RCC 7860 (cell line): ENCODE results near the gene GABRG3.
"Not testable (repeated sequence)": the region's sequence is repeated elsewhere in the genome, so short reads cannot be mapped to it uniquely, and the experiment has no call there.

Source experiments
- DNase-seq: peaks from one replicate; pipeline ENCODE4 v3.0.0-alpha.2; 2015; ENCODE audit warnings: low spot score
- FAIRE-seq: peaks from 2 replicates; lab custom pipeline; 2012; peaks lifted over from hg19 to GRCh38; lab: Jason Lieb, UNC

Gene GABRG3

DNA sequence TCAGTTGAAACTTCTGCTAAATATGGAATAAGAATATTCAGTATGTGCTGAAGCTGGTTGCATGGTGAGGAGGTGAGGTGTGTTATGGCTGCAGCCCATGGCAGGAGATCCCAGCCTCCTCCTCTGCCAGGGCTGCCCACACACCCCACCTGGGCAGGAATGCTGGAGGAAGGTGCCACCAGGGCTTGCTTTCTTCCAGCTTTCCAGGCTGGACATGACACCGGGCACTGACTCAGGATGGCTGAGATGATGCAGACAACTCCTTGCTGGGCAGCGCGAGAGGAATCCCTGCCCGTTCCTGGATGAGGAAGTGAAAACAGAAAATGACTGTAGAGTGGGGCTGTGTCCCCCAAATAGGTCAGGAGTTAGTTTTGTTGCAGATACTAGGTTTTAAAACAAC lies 14.1 kb downstream of the GABRG3 start:
- FAIRE-seq (no peak), DNase-seq (no peak)

GRCh38 chr15:26996250-26996649 lies 25.3 kb downstream of the GABRG3 start:
- no peak for DNase-seq
- FAIRE-seq, result no peak

- not testable (repeated sequence) for FAIRE-seq, DNase-seq
Observed at GRCh38 chr15:27003003-27003402, 32.0 kb downstream of the GABRG3 start.

- DNase-seq, result not testable (repeated sequence)
Observed at GRCh38 chr15:27004226-27004625, 33.2 kb downstream of the GABRG3 start.

GRCh38 chr15:27017168-27017809 lies 46.3 kb downstream of the GABRG3 start:
- FAIRE-seq (no peak), DNase-seq (peak; percentile 53)

More at GRCh38 chr15:27004226-27004625, 33.2 kb downstream of the GABRG3 start:
- not testable (repeated sequence) for FAIRE-seq

- DNase-seq (no peak), FAIRE-seq (no peak)
Observed at GRCh38 chr15:27019687-27020086, 48.7 kb downstream of the GABRG3 start.

GRCh38 chr15:27025481-27025966 lies 54.5 kb downstream of the GABRG3 start:
- FAIRE-seq (no peak), DNase-seq (no peak)

GRCh38 chr15:27027229-27027628 lies 56.2 kb downstream of the GABRG3 start:
- DNase-seq (no peak), FAIRE-seq (no peak)

DNA sequence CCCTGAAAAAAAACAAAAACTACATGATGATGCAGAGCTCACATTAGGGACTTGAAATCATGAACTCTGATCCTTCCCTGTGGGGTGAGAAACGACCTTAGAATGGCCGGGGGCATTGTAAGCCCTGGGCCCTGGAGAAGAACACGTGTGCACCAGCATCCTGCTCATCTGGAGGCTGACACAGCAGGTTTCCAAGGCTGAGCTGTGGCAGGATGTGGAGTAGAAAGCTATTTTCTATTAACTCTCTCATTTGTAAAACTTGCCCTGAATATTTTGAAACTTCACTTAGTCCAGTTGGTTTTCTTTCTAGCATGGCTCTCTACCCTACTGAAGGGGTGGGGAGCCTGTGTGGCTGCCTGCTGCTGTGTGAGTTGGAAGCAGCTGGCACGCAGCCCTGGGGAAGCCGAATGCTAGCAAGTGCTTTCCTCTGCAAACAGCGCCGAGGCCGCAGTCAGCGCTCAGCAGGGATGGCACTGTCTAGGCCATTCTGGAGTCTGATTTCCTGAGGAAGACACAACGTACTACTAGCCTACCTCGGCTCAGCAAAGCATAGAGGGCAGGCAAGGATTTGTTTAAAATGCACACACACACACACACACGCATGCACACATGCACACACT lies 58.0 kb downstream of the GABRG3 start:
- DNase-seq, result no peak
- FAIRE-seq, result no peak

DNA sequence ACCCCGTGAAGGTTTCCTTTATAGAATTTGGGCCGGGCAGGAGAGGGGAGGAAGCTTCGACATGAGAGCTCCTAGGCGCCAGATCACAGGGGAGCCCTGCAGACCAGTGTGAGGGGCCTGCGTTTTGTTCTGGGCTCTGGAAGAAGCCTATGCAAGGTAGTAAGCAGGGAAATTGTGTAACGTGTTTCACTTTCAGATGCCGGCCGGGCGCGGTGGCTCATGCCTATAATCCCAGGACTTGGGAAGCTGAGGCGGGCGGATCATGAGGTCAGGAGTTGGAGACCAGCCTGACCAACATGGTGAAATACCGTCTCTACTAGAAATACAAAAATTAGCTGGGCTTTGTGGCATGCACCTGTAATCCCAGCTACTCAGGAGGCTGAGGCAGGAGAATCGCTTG lies 65.2 kb downstream of the GABRG3 start:
- no peak for DNase-seq

DNA sequence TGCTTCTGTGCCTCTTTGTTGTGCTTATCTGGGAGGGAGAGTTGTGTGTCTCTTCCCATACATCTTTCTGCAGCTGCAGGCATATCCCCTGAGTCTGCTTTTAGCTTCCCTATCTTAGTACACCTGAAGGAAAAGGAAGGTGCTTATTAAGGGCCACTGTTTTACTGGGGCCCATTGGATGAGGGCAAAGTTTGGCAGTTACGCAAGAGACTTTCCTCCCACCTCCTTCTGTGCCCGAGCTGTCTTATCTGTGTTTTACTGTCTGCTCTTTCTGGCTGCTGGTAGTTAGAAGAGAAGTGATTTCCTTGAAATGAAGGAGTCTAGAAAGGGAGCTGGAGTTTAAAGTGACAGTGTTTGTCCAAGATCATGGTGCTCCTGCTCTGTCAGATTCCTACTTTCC lies 66.5 kb downstream of the GABRG3 start:
- DNase-seq (no peak), FAIRE-seq (no peak)

More for the DNA sequence above, 65.2 kb downstream of the GABRG3 start:
- no peak for FAIRE-seq

- no peak for FAIRE-seq
- no peak for DNase-seq
Observed at GRCh38 chr15:27039152-27039551, 68.2 kb downstream of the GABRG3 start.

GRCh38 chr15:27042230-27042629 lies 71.2 kb downstream of the GABRG3 start:
- no peak for FAIRE-seq
- DNase-seq, result no peak

GRCh38 chr15:27042646-27043045 lies 71.7 kb downstream of the GABRG3 start:
- FAIRE-seq (no peak), DNase-seq (no peak)

DNA sequence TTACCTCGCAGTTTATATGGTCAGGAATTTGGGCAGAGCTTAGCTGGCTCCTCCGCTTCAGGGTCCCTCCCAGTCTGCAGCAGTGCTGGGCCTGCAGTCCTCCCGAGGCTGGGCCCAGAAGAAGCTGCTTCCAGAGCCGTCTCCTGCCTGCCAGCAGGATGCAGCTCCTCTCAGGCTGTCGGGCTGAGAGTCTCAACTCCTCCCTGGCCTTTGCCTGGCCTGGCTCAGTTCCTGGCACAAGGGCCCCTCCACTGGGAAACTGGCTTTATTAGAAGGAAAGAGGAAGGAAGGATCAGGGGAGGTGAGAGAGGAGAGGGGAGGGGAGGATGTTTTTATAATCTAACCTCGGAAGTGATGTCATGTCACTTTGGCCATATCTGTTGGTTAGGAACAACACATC lies 72.8 kb downstream of the GABRG3 start:
- FAIRE-seq (no peak), DNase-seq (no peak)

GRCh38 chr15:27045796-27046195 lies 74.8 kb downstream of the GABRG3 start:
- FAIRE-seq (no peak), DNase-seq (no peak)

DNA sequence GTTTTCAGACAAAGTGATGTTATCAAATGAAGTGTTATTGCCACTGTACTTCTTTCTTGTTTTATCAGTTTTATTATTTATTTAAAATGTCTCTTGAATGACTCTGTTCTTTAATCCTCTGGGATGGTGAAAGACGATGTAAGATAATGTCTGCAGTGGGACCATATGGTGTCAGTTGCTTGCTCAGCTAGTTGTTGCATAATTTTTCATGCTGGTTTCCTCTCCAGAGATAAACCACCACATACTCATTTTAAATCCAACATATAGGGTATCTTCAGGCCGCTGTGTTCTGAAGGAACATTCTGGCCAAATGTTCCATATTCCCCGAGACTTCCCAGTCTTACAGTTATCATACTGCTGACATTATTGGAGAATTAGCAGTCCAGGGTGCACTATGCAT lies 75.9 kb downstream of the GABRG3 start:
- FAIRE-seq, result no peak
- no peak for DNase-seq

- no peak for DNase-seq
- FAIRE-seq, result no peak
Observed at GRCh38 chr15:27050163-27050562, 79.2 kb downstream of the GABRG3 start.

DNA sequence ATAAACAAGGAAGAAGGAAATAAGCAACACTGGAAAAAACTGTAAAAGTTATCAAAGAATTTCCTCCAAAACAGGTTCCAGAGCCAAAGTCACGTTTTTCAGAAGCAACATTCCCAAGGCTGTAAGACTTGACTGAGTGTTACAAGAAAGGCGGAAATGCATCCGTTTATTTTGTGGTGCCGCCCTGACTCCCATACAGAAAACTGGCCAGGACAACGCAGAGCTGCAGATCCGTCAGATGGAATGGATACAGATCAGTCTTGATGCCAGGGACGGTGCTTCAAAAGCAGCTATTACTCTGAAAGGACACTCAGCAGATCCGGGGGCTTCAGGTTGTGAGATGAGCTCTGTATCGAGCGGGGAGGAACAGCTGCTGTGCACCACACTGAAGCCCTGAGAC lies 83.4 kb downstream of the GABRG3 start:
- no peak for DNase-seq
- FAIRE-seq, result no peak

DNA sequence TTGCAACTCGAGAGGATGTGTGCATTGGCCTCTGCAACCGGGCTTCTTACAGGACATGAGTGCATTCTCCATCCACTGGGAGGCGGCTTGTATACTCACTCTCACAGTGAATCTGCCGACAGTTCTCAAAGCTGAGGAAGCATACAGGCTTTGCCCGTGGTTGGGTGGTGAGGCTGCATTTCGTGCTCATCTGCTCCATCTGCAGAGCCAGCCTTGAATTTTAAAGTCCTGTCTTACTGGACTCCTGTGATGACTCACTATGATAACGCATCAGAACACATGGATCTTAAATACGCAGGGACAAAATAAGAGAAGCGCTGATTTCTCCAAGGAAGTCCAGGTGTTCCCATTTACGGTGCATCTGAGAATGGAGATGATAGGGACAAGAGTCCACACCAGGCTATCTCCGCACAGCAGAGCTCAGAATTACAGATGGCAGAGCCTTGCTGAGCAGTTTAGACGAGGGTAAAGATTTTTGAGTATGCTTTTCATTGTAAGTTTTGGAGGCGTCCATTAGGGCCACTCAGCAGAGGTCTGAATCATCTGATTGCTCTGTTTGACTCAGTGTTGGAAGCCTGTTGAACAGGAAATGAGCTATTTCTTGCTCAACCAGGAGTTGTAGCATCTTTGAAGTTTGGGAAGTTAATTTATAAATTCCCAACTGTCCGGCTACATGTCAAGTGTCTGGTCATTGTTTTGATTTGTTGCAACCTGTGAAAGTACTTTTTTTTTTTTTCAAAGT lies 87.1 kb downstream of the GABRG3 start:
- peak; percentile 32 for DNase-seq
- no peak for FAIRE-seq

- FAIRE-seq (no peak), DNase-seq (no peak)
Observed at GRCh38 chr15:27058939-27059338, 88.0 kb downstream of the GABRG3 start.
